MCF 10A (cell line): Measurements from ENCODE around the gene ZNF747. TPM values are rescaled to one million over a fixed set of nuclear protein-coding genes. Genes with fewer than 3 reads are reported as not detected.

Source experiments
- BruUV-seq: library from RNA; stranded (reverse); fragments of 400-500 nt; replicated peaks from 2 replicates; lab custom pipeline; 2021; lab: Mats Ljungman, UMichigan
- CTCF ChIA-PET: fragments of 300-600 bp; sonication (Branson Sonifier 250); formaldehyde crosslinking; extraction: SDS; loops from one replicate; lab custom pipeline; 2021; ENCODE audit warnings: antibody characterized with exemption, inconsistent platforms; lab: Yijun Ruan, JAX
- POLR2A ChIA-PET: fragments of 300-600, 350-650 bp; sonication (Branson Sonifier 250); formaldehyde crosslinking; extraction: SDS; loops from one replicate; lab custom pipeline; 2020; ENCODE audit warnings: antibody characterized with exemption, inconsistent platforms; lab: Yijun Ruan, JAX
- DNase-seq: peaks from one replicate; pipeline ENCODE4 v3.0.0-alpha.2; 2018; ENCODE audit not compliant: unreplicated experiment
- H3K27ac Mint-ChIP-seq: one replicate; pipeline ENCODE4 v1.8.0; 2022; ENCODE audit warnings: mild to moderate bottlenecking, low read depth, mixed read lengths; ENCODE audit not compliant: unreplicated experiment
- H3K27me3 Mint-ChIP-seq: one replicate; pipeline ENCODE4 v1.8.0; 2022; ENCODE audit warnings: mixed read lengths; ENCODE audit not compliant: insufficient read depth, unreplicated experiment
- H3K36me3 Mint-ChIP-seq: one replicate; pipeline ENCODE4 v1.8.0; 2022; ENCODE audit warnings: mild to moderate bottlenecking, moderate library complexity, mixed read lengths; ENCODE audit not compliant: insufficient read depth, unreplicated experiment
- H3K4me1 Mint-ChIP-seq: one replicate; pipeline ENCODE4 v1.8.0; 2022; ENCODE audit warnings: mixed read lengths; ENCODE audit not compliant: insufficient read depth, unreplicated experiment
- H3K4me3 Mint-ChIP-seq: one replicate; pipeline ENCODE4 v1.8.0; 2022; ENCODE audit warnings: mild to moderate bottlenecking, moderate library complexity, mixed read lengths; ENCODE audit not compliant: unreplicated experiment
- H3K9me3 Mint-ChIP-seq: one replicate; pipeline ENCODE4 v1.8.0; 2022; ENCODE audit warnings: mixed read lengths; ENCODE audit not compliant: unreplicated experiment
- intact Hi-C: fragments of 100-400 bp; cut with micrococcal nuclease; formaldehyde crosslinking; loops from 2 replicates; pipeline ENCODE4 v1.14.1; 2022
- total RNA-seq: library from RNA; stranded (reverse); gene quantifications from 2 replicates; pipeline ENCODE4 v1.2.3, GENCODE V29; 2022
- TF ChIP-seq, protein P1 (sequence below): fragments of 200-600 bp; IDR thresholded peaks from one replicate; pipeline ENCODE4 v1.8.0; 2022; ENCODE audit warnings: antibody characterized with exemption, mild to moderate bottlenecking; ENCODE audit not compliant: unreplicated experiment

The ZNF747 gene
- total RNA-seq, 1 experiment from 2014 or later = 13.7 TPM

DNA sequence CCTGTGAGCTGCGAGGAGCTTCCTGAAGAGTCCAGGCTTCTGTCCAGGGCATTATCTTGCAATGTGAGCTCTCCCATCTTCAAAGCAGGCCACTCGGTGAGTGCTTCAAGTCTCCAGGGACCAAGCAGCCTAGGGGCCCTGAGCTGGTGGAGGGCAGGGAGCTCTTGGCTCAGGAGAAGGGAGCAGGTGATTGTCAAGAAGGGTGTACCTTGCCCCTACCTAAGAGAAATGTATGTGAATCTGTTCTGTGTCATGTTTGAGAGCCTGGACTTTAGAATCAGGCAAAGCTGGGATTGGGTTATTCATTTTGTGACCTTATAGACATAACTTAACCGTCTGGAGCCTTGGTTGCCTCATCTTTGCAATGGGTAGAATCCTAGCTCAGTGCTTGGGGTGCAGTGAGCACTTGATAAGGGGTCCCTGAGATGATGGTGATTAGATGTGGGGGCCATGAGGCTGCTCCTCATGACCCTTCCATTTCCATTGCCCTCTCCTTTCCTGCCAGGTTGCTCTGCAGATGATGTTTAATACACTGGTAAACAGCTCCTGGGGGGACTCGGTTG is 24.2 kb downstream of the ZNF747 start:
- intact Hi-C loops = no loop called here
- H3K36me3 Mint-ChIP-seq = no peaks in the 10 kb centered on the region
- H3K9me3 Mint-ChIP-seq = no peaks in the 10 kb centered on the region
- TF ChIP-seq, protein P1, sequence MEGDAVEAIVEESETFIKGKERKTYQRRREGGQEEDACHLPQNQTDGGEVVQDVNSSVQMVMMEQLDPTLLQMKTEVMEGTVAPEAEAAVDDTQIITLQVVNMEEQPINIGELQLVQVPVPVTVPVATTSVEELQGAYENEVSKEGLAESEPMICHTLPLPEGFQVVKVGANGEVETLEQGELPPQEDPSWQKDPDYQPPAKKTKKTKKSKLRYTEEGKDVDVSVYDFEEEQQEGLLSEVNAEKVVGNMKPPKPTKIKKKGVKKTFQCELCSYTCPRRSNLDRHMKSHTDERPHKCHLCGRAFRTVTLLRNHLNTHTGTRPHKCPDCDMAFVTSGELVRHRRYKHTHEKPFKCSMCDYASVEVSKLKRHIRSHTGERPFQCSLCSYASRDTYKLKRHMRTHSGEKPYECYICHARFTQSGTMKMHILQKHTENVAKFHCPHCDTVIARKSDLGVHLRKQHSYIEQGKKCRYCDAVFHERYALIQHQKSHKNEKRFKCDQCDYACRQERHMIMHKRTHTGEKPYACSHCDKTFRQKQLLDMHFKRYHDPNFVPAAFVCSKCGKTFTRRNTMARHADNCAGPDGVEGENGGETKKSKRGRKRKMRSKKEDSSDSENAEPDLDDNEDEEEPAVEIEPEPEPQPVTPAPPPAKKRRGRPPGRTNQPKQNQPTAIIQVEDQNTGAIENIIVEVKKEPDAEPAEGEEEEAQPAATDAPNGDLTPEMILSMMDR = no peak
- no TSS peak for BruUV-seq
- CTCF ChIA-PET = interaction anchor here (0.5 to 1.7 kb wide), 5 partner anchors 11 to 117 kb away, joined by 3 to 7 read pairs (median 3); partner anchors contain the start of gene DCTPP1
- no peak for DNase-seq
- POLR2A ChIA-PET = interaction anchor here (0.7 to 1.2 kb wide), 2 partner anchors 14 to 81 kb away, joined by 3 to 5 read pairs; partner anchors contain the start of gene DCTPP1
- H3K27me3 Mint-ChIP-seq = no peaks in the 10 kb centered on the region
- no peak overlapping the region for H3K4me3 Mint-ChIP-seq
- H3K4me1 Mint-ChIP-seq = no peaks in the 10 kb centered on the region
- H3K27ac Mint-ChIP-seq = no peak overlapping the region

GRCh38 chr16:30509081-30509765 is 25.4 kb downstream of the ZNF747 start:
- ChIA-PET POLR2A (no interaction called here), CTCF (interaction anchor here (0.5 to 1.7 kb wide), 2 partner anchors 79 to 102 kb away, joined by 3 to 7 read pairs; partner anchors contain the start of gene DCTPP1)
- TF ChIP-seq, protein P1 = no peak
- no TSS peak for BruUV-seq
- H3K4me3 Mint-ChIP-seq = no peak overlapping the region
- intact Hi-C loops = no loop called here
- no peak overlapping the region for H3K27ac Mint-ChIP-seq
- H3K27me3 Mint-ChIP-seq = no peaks in the 10 kb centered on the region
- no peaks in the 10 kb centered on the region for H3K4me1 Mint-ChIP-seq
- DNase-seq = no peak
- H3K9me3 Mint-ChIP-seq = no peaks in the 10 kb centered on the region
- no peaks in the 10 kb centered on the region for H3K36me3 Mint-ChIP-seq

GRCh38 chr16:30503403-30504296 is 31.0 kb downstream of the ZNF747 start:
- ChIA-PET CTCF (interaction anchor here (0.7 to 1.0 kb wide), 2 partner anchors 10 to 58 kb away, joined by 3 to 5 read pairs; partner anchors contain the start of gene SEPHS2), POLR2A (no interaction called here)
- BruUV-seq = no TSS peak
- H3K4me1 Mint-ChIP-seq = no peaks in the 10 kb centered on the region
- TF ChIP-seq, protein P1 = no peak
- no peak for DNase-seq
- H3K27me3 Mint-ChIP-seq = no peaks in the 10 kb centered on the region
- H3K4me3 Mint-ChIP-seq = no peak overlapping the region
- intact Hi-C loops = no loop called here
- no peak overlapping the region for H3K27ac Mint-ChIP-seq
- H3K9me3 Mint-ChIP-seq = no peaks in the 10 kb centered on the region
- H3K36me3 Mint-ChIP-seq = no peaks in the 10 kb centered on the region
